ENCODE measurements around the gene MDM1. TPM values are rescaled to one million over a fixed set of nuclear protein-coding genes. Genes with fewer than 3 reads are reported as not detected.

Gene MDM1
- total and polyA plus RNA-seq, 2 of the 13 experiments (the other 11 are each of a cell fraction or from before 2014, with no cell fraction given): 4.6 to 15.2 TPM

- no peak for TF ChIP-seq KAT7 (CRISPR knock-in tag; IDR thresholded peaks at IDR 0.05; ENCODE audit: borderline replicate concordance)
- no peak for TF ChIP-seq REL (CRISPR knock-in tag; conservative IDR thresholded peaks at IDR 0.05)
- TF ChIP-seq ZSCAN20 (CRISPR knock-in tag; IDR thresholded peaks at IDR 0.05; ENCODE audit: borderline replicate concordance): no peak
- no peak for TF ChIP-seq ZBTB37 (CRISPR knock-in tag; IDR thresholded peaks at IDR 0.05)
- TF ChIP-seq ZNF33A (CRISPR knock-in tag; IDR thresholded peaks at IDR 0.05; ENCODE audit: borderline replicate concordance): 0 out of 2 replicates have a peak, but pooled peaks have one; percentile 19
- peak; percentile 23; the same call in 1 of the 2 replicates for TF ChIP-seq ZNF574 (CRISPR knock-in tag; IDR thresholded peaks at IDR 0.05)
- TF ChIP-seq HDAC1 (CRISPR knock-in tag; IDR thresholded peaks at IDR 0.05): peak; percentile 59
- TF ChIP-seq HNF4G (IDR thresholded peaks at IDR 0.05; ENCODE audit: borderline replicate concordance, low read depth, low read length): no peak
- TF ChIP-seq HNF4G (CRISPR knock-in tag; IDR thresholded peaks at IDR 0.05; ENCODE audit: borderline replicate concordance, low read depth): no peak
- TF ChIP-seq, protein P1, sequence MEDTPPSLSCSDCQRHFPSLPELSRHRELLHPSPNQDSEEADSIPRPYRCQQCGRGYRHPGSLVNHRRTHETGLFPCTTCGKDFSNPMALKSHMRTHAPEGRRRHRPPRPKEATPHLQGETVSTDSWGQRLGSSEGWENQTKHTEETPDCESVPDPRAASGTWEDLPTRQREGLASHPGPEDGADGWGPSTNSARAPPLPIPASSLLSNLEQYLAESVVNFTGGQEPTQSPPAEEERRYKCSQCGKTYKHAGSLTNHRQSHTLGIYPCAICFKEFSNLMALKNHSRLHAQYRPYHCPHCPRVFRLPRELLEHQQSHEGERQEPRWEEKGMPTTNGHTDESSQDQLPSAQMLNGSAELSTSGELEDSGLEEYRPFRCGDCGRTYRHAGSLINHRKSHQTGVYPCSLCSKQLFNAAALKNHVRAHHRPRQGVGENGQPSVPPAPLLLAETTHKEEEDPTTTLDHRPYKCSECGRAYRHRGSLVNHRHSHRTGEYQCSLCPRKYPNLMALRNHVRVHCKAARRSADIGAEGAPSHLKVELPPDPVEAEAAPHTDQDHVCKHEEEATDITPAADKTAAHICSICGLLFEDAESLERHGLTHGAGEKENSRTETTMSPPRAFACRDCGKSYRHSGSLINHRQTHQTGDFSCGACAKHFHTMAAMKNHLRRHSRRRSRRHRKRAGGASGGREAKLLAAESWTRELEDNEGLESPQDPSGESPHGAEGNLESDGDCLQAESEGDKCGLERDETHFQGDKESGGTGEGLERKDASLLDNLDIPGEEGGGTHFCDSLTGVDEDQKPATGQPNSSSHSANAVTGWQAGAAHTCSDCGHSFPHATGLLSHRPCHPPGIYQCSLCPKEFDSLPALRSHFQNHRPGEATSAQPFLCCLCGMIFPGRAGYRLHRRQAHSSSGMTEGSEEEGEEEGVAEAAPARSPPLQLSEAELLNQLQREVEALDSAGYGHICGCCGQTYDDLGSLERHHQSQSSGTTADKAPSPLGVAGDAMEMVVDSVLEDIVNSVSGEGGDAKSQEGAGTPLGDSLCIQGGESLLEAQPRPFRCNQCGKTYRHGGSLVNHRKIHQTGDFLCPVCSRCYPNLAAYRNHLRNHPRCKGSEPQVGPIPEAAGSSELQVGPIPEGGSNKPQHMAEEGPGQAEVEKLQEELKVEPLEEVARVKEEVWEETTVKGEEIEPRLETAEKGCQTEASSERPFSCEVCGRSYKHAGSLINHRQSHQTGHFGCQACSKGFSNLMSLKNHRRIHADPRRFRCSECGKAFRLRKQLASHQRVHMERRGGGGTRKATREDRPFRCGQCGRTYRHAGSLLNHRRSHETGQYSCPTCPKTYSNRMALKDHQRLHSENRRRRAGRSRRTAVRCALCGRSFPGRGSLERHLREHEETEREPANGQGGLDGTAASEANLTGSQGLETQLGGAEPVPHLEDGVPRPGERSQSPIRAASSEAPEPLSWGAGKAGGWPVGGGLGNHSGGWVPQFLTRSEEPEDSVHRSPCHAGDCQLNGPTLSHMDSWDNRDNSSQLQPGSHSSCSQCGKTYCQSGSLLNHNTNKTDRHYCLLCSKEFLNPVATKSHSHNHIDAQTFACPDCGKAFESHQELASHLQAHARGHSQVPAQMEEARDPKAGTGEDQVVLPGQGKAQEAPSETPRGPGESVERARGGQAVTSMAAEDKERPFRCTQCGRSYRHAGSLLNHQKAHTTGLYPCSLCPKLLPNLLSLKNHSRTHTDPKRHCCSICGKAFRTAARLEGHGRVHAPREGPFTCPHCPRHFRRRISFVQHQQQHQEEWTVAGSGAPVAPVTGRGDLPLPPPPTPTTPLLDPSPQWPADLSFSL (CRISPR knock-in tag; IDR thresholded peaks at IDR 0.05): no peak
- no peak for TF ChIP-seq PLRG1 (conservative IDR thresholded peaks at IDR 0.05)
- TF ChIP-seq WIZ (CRISPR knock-in tag; IDR thresholded peaks at IDR 0.05): no peak
- no peak for TF ChIP-seq ZZZ3 (CRISPR knock-in tag; IDR thresholded peaks at IDR 0.05; ENCODE audit: borderline replicate concordance)
- TF ChIP-seq U2AF1 (optimal IDR thresholded peaks at IDR 0.05; ENCODE audit: low read depth, low read length): no peak
- no peak for TF ChIP-seq ZNF512B (CRISPR knock-in tag; IDR thresholded peaks at IDR 0.05; ENCODE audit: borderline replicate concordance)
Measured at GRCh38 chr12:68331869-68332727, at the start of gene MDM1 (continued).
